AG10803 (cell line): ENCODE data around the gene CYRIA.

Experiments
- DNase-seq: peaks from one replicate; pipeline ENCODE4 v3.0.0; 2010; ENCODE audit warnings: low read depth
- H3K4me3 ChIP-seq: 2 replicates; pipeline ENCODE4 v1.5.1; 2011; ENCODE audit warnings: mild to moderate bottlenecking, low read length, control low read depth
- TF ChIP-seq, protein P1 (sequence below): conservative IDR thresholded peaks from 2 replicates; pipeline ENCODE4 v1.5.1; 2011; ENCODE audit warnings: mild to moderate bottlenecking, low read length, control low read depth, inconsistent platforms

Gene CYRIA

GRCh38 chr2:16645088-16645487, 20.5 kb downstream of the CYRIA start:
- no peak overlapping the region for H3K4me3 ChIP-seq
- no peak for DNase-seq
- TF ChIP-seq, protein P1, sequence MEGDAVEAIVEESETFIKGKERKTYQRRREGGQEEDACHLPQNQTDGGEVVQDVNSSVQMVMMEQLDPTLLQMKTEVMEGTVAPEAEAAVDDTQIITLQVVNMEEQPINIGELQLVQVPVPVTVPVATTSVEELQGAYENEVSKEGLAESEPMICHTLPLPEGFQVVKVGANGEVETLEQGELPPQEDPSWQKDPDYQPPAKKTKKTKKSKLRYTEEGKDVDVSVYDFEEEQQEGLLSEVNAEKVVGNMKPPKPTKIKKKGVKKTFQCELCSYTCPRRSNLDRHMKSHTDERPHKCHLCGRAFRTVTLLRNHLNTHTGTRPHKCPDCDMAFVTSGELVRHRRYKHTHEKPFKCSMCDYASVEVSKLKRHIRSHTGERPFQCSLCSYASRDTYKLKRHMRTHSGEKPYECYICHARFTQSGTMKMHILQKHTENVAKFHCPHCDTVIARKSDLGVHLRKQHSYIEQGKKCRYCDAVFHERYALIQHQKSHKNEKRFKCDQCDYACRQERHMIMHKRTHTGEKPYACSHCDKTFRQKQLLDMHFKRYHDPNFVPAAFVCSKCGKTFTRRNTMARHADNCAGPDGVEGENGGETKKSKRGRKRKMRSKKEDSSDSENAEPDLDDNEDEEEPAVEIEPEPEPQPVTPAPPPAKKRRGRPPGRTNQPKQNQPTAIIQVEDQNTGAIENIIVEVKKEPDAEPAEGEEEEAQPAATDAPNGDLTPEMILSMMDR = no peak

- H3K4me3 ChIP-seq = no peak overlapping the region
- TF ChIP-seq, protein P1 = no peak
- DNase-seq = no peak
Measured at GRCh38 chr2:16644221-16644925, 21.3 kb downstream of the CYRIA start.

GRCh38 chr2:16643099-16643498, 22.5 kb downstream of the CYRIA start:
- H3K4me3 ChIP-seq = no peak overlapping the region
- TF ChIP-seq, protein P1 = no peak
- DNase-seq = no peak

DNA sequence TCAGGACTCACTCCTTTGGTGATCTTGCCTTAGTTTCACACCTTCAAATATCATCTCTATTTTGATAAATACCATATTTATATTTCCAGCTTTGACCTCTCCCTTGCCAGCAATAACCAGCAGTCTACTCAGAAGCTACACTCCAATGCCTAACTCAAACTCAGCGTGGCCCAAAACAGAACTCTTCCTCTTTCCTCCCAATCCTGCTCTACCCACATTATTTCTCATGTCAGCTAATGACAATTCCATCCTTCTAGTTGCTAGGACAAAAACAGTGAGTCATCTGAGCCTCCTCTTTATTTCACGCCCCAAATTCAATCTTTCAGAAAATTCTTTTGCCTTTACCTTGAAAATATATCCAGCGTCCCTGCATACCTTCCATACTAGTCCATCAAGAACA, 23.5 kb downstream of the CYRIA start:
- no peak for DNase-seq
- H3K4me3 ChIP-seq = no peak overlapping the region
- TF ChIP-seq, protein P1 = no peak

GRCh38 chr2:16641509-16641908, 24.1 kb downstream of the CYRIA start:
- TF ChIP-seq, protein P1 = no peak
- DNase-seq = no peak
- H3K4me3 ChIP-seq = no peak overlapping the region

DNA sequence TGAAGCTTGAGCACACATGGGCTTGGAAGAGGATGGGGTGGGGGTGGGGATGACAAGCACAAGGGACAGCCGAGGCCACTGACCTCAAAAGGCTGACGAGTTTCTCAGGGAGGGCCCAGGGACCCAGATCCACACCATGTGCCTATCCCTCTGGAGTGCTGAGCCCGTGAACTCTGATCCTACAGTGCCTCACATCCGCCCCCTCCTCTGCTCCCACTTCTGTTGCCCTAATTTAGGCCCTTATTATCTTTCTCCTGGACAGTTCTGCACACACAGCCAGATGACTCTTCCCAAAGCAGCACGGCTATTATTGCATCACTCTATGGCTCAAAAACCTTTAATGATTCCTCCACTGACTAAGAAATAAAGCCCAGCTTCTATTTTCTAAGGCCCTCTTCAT, 24.8 kb downstream of the CYRIA start:
- no peak overlapping the region for H3K4me3 ChIP-seq
- DNase-seq = no peak
- TF ChIP-seq, protein P1 = no peak

DNA sequence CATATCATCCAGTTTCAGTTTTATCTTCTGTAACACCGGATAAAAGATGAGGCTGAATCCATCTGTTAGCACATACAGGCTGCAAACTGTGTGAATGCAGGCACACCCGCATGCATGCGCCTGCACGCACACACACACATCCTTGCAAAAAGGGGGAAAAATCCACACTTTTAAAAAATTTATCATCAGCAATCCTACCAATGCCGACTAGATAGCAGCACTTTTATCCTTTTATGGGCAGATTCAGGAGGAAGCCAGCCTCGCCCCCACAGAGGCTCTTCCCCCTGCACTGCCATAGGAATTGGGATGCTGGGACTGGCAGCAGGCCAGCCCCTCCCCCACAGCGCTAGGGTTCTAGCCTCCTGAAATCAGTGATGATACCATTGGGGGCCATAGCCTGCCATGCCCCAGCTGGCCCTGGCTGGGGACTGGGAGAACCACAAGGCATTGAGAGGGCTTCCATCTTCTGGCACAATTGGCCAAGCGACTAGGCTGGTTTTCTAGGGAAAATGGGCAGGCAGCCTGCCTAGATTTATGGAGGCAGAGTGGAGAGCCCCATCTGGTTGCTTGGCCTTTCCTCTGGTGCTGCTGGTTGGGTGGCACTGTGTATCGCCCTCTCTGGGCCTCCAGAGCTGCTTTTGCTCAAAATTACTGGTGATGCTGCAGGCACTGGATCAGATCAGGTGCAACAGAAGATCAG, 25.5 kb downstream of the CYRIA start:
- TF ChIP-seq, protein P1 = no peak
- no peak for DNase-seq

More for the DNA sequence above, 25.5 kb downstream of the CYRIA start:
- H3K4me3 ChIP-seq = no peak overlapping the region
